Measurements from ENCODE around the gene MMS22L.

The MMS22L gene

DNA sequence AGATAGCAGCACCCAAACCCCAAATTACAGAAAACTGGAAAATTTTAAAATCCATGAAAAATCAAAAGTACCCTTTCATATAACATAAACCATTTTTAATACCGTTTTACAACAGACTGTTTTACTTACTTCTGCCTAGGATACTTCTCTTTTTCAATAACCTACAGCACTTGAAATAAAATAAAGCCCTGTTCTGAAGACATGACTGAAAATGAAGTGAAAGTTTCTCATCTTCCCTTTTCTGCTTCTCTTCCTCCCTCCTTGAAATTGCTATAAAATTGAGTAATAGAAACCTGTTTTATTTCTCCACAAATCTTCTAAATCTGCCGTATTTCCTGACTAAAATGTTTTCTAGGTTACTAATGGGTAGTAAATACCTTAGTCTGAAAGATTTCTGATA lies 20.3 kb downstream of the MMS22L start:
- DNase-seq (ENCODE audit: insufficient read length, low spot score) (no peak), FAIRE-seq (no peak)
- TF ChIP-seq POLR2A (IDR thresholded peaks at IDR 0.05; ENCODE audit: low read depth, low read length) (no peak), TAF1 (IDR thresholded peaks at IDR 0.05; ENCODE audit: low read depth, low read length) (no peak)

DNA sequence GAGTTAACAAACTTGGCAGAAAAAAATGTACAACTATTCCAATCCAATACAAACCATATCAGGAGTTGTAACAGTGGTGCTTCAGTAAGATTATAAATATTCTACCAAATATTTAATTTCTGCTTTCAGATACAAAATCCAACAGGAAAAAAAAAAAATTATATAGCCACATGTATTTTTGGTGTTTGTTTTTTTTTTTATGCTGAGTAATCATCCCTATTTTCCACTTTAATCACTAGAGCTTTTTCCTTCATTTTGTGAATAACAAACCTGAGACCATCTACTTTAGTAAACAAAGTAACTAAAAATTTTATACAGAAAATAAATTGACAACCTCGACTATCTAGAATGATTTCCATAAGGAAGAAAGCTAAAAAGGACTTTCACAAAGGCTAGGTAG lies 36.2 kb downstream of the MMS22L start:
- no peak for DNase-seq (ENCODE audit: insufficient read length, low spot score)
- FAIRE-seq = no peak
- no peak for TF ChIP-seq POLR2AphosphoS5 (IDR thresholded peaks at IDR 0.05; ENCODE audit: low read depth, low read length)
- TF ChIP-seq SPI1 (IDR thresholded peaks at IDR 0.05; ENCODE audit: low read depth, low read length) = no peak
- no peak for TF ChIP-seq TAF1 (IDR thresholded peaks at IDR 0.05; ENCODE audit: low read depth, low read length)
- no peak for TF ChIP-seq POU2F2 (IDR thresholded peaks at IDR 0.05; ENCODE audit: low read depth, low read length)
- TF ChIP-seq POLR2A (IDR thresholded peaks at IDR 0.05; ENCODE audit: low read depth, low read length) = no peak
- no peak for TF ChIP-seq PAX5 (IDR thresholded peaks at IDR 0.05; ENCODE audit: insufficient read depth, low read length, severe bottlenecking)

DNA sequence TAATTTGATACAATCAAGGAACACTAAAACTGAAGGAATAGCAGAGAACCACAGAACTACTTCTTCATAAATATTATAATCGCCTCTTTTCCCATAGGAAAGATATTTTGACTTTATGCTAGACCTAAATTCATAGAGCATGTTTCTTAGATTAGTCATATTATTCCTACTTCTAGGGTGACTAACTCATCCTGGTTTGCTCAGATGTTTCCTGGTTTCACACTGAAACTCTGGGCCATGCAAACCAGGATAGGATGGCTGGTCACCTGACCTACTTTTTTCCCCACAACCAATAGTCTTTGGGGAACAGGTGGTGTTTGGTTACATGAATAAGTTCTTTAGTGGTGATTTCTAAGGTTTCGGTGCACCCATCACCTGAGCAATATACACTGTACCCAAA lies 42.8 kb downstream of the MMS22L start:
- FAIRE-seq (no peak), DNase-seq (ENCODE audit: insufficient read length, low spot score) (no peak)
- no peak for TF ChIP-seq POU2F2 (IDR thresholded peaks at IDR 0.05; ENCODE audit: low read depth, low read length)

DNA sequence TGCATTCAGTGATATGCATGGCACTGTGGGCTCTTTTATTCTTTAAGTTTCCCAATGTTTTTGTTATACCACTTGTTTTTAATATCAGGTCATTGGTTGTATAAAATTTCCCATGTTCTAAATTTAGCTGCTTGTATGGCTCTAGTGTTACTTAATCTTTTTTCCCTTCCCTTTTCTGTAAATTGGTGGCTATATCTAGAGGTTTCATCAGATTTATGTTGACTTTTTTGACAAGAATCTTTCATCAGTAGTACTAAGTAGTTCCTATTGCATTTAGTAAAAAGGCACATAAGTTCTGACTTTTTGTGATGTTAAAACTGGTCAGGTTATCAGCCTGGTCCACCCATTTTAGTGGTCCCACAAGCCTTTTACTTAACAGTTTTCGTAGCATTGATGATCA lies 51.1 kb downstream of the MMS22L start:
- DNase-seq (ENCODE audit: insufficient read length, low spot score) (no peak), FAIRE-seq (no peak)
- no peak for TF ChIP-seq POU2F2 (IDR thresholded peaks at IDR 0.05; ENCODE audit: low read depth, low read length)
- TF ChIP-seq TAF1 (IDR thresholded peaks at IDR 0.05; ENCODE audit: low read depth, low read length) = no peak
- no peak for TF ChIP-seq POLR2AphosphoS5 (IDR thresholded peaks at IDR 0.05; ENCODE audit: low read depth, low read length)
- no peak for TF ChIP-seq POLR2A (IDR thresholded peaks at IDR 0.05; ENCODE audit: low read depth, low read length)
- TF ChIP-seq SPI1 (IDR thresholded peaks at IDR 0.05; ENCODE audit: low read depth, low read length) = no peak
- no peak for TF ChIP-seq PAX5 (IDR thresholded peaks at IDR 0.05; ENCODE audit: insufficient read depth, low read length, severe bottlenecking)

DNA sequence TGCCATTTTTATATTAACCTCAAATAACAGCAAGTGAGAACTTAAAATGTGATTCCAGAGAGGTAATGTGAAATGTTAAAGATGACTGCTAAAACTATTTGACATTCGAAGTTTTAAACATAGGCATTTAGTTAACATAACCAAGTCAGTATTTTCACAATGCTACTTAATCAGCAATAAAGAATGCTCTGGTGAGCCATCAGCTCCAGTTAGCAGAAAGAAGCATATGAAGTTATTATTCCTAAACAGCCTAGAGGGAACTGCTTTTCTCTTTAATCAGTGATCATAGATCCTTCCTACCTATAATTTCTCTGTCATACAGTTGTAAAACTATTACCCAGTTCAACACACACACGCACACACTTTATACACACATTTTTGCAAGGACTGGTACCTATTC lies 60.1 kb downstream of the MMS22L start:
- no peak for FAIRE-seq
- no peak for DNase-seq (ENCODE audit: insufficient read length, low spot score)
- TF ChIP-seq TAF1 (IDR thresholded peaks at IDR 0.05; ENCODE audit: low read depth, low read length) = no peak
- no peak for TF ChIP-seq POLR2A (IDR thresholded peaks at IDR 0.05; ENCODE audit: low read depth, low read length)
- TF ChIP-seq POLR2AphosphoS5 (IDR thresholded peaks at IDR 0.05; ENCODE audit: low read depth, low read length) = no peak
- no peak for TF ChIP-seq POU2F2 (IDR thresholded peaks at IDR 0.05; ENCODE audit: low read depth, low read length)

DNA sequence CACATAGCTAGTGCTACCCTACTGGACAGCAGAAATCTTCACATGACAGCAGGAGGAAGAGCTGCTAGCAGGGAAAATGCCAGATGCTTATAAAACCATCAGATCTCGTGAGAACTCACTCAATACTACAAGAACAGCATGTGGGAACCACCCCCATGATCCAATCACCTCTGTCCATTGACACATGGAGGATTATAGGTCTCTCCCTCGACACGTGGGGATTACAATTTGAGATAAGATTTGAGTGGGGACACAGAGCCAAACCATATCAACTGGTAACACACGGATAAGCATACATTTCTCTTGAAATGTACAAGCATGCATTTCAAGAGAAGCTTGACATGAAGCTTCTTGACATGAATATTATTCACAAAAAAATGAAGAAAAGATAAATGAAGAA lies 64.1 kb downstream of the MMS22L start:
- no peak for DNase-seq (ENCODE audit: insufficient read length, low spot score)
- TF ChIP-seq POLR2A (IDR thresholded peaks at IDR 0.05; ENCODE audit: low read depth, low read length) = no peak
- TF ChIP-seq POLR2AphosphoS5 (IDR thresholded peaks at IDR 0.05; ENCODE audit: low read depth, low read length) = no peak
- TF ChIP-seq POU2F2 (IDR thresholded peaks at IDR 0.05; ENCODE audit: low read depth, low read length) = no peak
- TF ChIP-seq PAX5 (IDR thresholded peaks at IDR 0.05; ENCODE audit: insufficient read depth, low read length, severe bottlenecking) = no peak
- FAIRE-seq = no peak

DNA sequence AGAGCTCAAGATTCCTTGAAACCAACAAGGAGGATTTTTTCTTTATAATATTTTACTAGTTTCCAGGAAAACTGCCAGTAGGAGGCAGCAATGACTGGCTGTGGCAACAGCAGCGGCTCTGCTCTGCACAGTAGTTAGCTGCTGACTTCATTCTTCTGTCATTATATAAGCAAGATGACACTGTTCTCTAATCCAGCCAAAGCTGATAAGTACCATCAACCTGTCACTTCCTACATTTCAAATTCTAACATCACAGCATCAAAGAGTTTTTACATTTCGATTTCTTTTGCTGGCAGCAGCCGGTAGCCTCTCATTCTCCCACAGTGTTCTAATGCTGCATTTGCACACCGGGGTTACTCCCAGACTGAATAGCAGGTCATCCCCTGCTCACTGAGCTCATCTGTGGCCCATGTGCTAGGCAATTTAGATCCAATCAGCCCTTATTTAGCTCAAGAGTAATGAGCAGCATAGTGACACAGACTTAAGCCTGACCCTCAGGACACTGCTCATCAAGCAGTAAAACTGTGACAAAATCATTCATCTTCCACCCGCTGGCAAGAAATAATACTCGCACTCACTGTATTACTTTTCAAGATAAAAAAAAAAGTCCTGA lies 67.8 kb downstream of the MMS22L start:
- no peak for FAIRE-seq
- no peak for TF ChIP-seq POLR2AphosphoS5 (IDR thresholded peaks at IDR 0.05; ENCODE audit: low read depth, low read length)
- TF ChIP-seq PAX5 (IDR thresholded peaks at IDR 0.05; ENCODE audit: insufficient read depth, low read length, severe bottlenecking) = no peak
- TF ChIP-seq TAF1 (IDR thresholded peaks at IDR 0.05; ENCODE audit: low read depth, low read length) = no peak
- TF ChIP-seq POU2F2 (IDR thresholded peaks at IDR 0.05; ENCODE audit: low read depth, low read length) = no peak
- TF ChIP-seq POLR2A (IDR thresholded peaks at IDR 0.05; ENCODE audit: low read depth, low read length) = no peak
- no peak for TF ChIP-seq SPI1 (IDR thresholded peaks at IDR 0.05; ENCODE audit: low read depth, low read length)

DNA sequence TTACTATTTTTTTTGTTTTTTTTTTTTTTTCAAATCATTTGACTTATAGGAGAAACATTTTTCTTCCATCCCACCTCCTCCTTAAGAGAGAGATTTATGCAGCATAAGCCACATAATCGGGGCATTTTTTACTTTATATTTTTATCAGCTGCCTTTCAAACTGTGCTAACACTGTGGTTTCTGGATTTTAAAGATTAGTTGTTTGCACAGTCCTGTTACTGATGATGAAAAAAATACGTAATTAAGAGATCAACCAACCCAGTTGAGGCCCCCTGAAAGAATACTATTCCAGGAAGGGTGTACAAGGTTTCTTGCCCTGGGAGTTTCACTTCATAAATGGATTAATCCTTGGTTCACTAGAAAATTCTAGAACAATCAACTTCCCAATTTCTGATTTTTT lies 68.3 kb downstream of the MMS22L start:
- DNase-seq (ENCODE audit: insufficient read length, low spot score) = no peak
- FAIRE-seq = no peak
- TF ChIP-seq SPI1 (IDR thresholded peaks at IDR 0.05; ENCODE audit: low read depth, low read length) (no peak), POU2F2 (IDR thresholded peaks at IDR 0.05; ENCODE audit: low read depth, low read length) (no peak), TAF1 (IDR thresholded peaks at IDR 0.05; ENCODE audit: low read depth, low read length) (no peak), POLR2AphosphoS5 (IDR thresholded peaks at IDR 0.05; ENCODE audit: low read depth, low read length) (no peak), PAX5 (IDR thresholded peaks at IDR 0.05; ENCODE audit: insufficient read depth, low read length, severe bottlenecking) (no peak), POLR2A (IDR thresholded peaks at IDR 0.05; ENCODE audit: low read depth, low read length) (no peak)

More for the DNA sequence above, 67.8 kb downstream of the MMS22L start:
- no peak for DNase-seq (ENCODE audit: insufficient read length, low spot score)

DNA sequence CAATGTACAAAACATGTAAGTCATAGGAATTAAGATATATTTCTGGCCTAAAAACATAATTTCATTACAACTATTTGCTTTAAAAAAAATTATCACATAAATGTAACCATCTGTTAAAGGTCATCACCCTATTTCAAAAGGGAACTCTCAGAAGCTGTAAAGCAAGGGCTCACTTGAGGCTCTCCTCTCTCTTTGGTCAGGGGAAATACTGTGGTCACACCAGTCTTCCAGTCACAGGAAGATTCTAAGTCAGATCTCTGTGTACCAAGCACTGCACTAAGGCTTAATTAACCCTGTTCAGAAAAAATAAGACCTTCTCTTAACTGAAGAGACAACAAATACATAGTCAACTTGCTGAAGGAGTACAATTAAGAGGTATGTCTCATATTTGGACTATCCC lies 75.6 kb downstream of the MMS22L start:
- TF ChIP-seq SPI1 (IDR thresholded peaks at IDR 0.05; ENCODE audit: low read depth, low read length) (no peak), TAF1 (IDR thresholded peaks at IDR 0.05; ENCODE audit: low read depth, low read length) (no peak), POLR2AphosphoS5 (IDR thresholded peaks at IDR 0.05; ENCODE audit: low read depth, low read length) (no peak), POU2F2 (IDR thresholded peaks at IDR 0.05; ENCODE audit: low read depth, low read length) (no peak), POLR2A (IDR thresholded peaks at IDR 0.05; ENCODE audit: low read depth, low read length) (no peak), PAX5 (IDR thresholded peaks at IDR 0.05; ENCODE audit: insufficient read depth, low read length, severe bottlenecking) (no peak)
- no peak for FAIRE-seq
- DNase-seq (ENCODE audit: insufficient read length, low spot score) = no peak

DNA sequence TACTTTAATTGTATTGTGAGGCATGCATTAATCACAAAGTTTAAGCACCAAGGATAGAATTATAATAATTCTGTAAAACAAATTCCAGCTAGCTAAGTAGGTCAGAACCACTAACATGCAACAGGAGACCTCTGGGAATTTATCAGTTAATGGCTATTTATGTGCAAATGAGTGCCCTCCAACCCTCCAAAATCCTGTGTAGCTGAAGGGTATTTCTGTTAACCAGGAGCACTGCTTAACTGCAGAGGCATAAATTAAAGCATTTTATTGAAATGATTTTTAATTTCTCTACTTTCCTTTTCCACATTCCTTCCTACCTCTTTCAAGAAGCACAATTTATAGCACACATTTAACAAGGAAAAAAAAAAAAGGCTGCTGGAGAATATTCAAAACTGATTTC lies 77.0 kb downstream of the MMS22L start:
- no peak for DNase-seq (ENCODE audit: insufficient read length, low spot score)
- no peak for TF ChIP-seq POU2F2 (IDR thresholded peaks at IDR 0.05; ENCODE audit: low read depth, low read length)
- no peak for TF ChIP-seq POLR2A (IDR thresholded peaks at IDR 0.05; ENCODE audit: low read depth, low read length)
- TF ChIP-seq TAF1 (IDR thresholded peaks at IDR 0.05; ENCODE audit: low read depth, low read length) = no peak
- no peak for TF ChIP-seq SPI1 (IDR thresholded peaks at IDR 0.05; ENCODE audit: low read depth, low read length)
- TF ChIP-seq POLR2AphosphoS5 (IDR thresholded peaks at IDR 0.05; ENCODE audit: low read depth, low read length) = no peak
- TF ChIP-seq PAX5 (IDR thresholded peaks at IDR 0.05; ENCODE audit: insufficient read depth, low read length, severe bottlenecking) = no peak
- FAIRE-seq = no peak
